GM18511 (cell line): Measurements from ENCODE around the gene HECW1.

ENCODE experiments used
- ATAC-seq: cut with Tn5 transposase; IDR thresholded peaks from one replicate; pipeline ENCODE4 v1.9.1; 2021; ENCODE audit warnings: mild to moderate bottlenecking, moderate library complexity; ENCODE audit not compliant: unreplicated experiment

The HECW1 gene

DNA sequence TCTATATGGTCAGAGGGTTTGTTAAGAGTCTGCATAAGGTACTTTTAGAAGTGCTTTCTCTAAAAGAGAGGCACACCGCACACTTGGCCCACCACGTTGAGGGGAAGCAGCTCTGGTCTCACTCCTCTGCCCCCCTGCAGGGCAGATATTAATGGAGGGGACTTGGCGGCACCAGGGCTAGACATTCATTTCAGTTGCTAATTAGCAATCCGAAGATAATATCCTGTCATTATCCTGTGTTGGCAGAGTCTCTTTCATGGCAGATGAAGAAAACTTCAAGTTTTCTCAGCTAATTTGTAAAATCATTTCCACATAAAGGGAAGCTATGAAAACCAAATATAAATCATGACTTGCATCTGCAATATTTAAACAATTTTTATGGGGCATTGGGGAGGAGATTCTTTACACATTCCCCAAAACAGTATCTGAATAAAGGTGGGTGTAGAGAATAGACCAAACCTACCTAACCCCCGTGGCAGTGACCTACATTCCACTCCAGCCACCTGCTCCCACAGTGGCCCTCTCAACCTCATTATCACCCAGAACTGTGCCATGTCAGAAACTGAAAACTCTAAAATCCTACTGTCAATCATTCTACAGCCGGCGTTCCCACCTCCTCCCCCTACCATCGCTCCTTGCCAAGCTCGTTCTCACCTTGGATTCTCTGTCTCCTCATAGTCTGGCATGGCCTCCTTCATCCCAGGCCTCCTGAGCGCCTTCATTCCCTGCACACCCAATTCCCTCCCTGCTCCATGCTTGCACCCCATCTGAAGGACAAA is 416.3 kb downstream of the HECW1 start:
- no peak for ATAC-seq

DNA sequence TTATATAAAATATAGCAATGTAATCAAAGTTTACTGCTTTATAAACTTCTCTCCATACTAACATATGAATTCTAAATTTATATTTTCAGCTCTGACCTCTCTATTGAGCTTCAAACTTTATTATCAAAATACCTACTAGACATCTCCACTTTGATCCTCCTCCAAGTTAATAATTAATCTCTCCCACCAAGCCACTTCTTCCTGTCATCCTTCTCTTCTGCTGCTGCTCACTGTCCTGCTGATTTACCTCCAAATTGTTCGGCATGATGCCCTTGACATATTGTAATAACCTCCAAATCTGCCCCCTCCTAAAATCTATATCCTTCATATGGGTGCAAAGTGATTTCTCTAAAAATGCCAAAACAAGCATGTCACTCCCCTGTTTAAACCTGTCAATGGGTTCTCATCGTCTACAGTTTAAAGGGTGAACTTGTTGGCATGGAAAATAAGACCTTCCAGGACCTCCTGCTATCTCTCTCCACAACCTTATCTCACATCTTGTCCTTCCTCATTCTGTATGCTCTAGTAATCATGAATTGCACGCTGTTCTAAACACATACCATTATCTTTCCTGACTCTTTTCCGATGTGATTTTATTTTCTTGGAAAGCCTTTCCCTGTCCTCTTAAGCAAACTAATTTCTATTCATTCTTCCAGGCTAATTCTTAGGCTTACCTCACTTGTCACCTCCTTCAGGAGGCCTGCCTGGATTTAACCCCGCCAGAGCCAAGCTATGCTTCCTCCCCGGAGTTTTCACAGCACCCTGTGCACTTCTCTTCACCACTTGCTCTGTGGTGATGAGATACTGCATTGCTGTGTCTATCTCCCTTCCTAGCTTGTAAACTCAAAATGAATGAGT is 418.3 kb downstream of the HECW1 start:
- ATAC-seq, result no peak

DNA sequence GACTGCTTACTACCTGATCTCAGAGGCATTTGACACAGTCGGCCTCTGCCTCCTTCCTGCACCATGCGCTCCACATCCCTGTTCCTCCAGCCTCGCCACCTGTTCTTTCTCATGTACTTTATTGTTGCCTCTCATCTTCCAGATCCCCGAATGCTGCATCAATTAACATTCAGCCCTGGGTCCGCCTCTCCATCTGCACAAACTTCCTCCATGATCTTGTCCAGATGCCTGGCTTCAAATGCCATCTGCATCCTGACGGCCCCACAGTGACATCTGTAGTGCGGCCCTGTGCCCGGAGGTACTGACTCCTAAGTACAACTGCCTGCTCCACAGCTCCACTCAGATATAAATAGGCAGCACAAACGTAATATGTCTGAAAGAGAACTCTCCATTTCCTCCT is 419.3 kb downstream of the HECW1 start:
- no peak for ATAC-seq

DNA sequence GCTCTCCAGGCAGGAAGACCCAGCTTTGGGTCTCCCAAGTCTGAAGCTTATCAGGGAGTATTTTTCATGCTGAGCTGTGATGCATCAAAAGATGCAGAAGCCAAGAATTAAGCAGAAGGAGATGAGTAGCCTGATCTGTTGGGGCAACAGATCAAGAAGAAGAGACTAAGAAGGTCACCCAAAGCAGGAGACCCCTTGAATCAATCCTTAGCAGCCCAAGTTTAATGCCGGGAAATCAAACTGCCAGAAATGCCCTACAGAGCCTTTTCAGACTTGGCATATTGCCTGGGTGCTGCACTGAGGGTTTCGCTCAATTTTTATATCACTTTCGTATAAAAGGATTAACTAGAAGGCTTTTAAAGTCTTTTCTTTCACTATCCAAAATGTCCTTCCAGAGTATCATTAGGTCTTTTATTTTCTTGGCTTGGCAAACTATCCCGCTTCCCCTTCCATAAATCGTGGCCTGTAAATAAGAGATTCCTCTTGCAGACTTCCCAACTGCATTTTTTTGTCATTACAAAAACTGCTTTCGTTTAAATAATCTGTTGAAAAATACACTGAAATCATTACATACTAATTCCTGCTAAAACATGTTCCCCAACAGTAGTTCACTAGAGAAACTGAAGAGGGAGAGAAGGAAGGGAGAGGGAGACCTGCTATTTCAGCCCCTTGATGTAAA is 421.5 kb downstream of the HECW1 start:
- no peak for ATAC-seq

DNA sequence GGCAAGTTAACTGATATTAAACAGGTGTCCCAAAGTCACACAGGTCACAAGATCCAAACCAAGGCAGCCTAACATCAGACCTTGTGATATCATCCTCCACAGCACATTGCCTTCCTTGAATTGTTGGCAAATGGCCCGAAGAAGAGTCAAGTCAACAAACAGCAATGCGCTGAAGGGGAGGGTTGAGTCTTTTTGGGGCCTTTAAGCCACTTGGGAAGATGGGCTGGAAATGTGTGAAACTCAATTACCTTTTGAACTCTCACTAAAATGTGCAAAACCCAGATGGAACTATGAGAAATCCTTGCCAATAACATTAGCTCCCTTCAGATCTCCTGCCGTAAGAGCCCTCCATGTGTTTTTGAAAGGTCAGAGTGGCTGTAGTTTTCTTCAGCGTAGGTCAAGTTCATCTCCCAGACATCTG is 422.6 kb downstream of the HECW1 start:
- ATAC-seq, result no peak

DNA sequence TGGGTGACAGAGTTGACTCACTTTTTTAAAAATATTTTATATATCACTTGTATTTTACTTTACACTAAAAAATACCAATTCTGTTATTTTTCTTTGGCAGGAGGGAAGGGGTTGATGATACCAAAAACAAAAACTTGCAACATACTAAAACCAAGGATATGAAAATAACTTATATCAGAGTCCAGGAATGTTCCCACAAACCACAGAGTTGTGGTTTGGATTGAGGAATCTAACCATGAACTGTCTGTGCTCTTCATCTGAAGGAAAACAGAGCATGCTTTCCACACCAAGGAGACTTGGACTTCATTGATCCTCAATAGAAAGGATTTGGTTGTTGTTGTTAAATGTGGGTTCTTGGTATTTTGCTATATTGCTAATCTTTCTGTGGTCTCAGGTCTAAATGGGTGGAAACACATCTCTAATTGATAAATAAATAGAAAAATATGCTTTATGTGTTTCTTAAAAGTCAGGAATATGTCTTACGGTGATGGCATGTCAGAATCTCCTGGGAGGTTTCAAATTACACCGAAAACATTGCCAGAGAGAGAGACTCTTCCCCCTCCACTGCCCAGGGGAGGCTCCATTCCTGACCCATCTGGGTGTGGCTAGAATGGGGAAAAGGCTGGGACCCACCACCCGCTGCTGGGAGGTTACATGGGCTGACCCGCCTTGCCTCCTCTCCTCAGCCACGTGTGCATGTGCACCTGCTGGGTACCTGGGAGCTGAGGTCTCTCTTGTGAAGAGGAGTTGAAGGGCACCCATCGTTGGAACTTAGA is 423.6 kb downstream of the HECW1 start:
- ATAC-seq, result no peak

DNA sequence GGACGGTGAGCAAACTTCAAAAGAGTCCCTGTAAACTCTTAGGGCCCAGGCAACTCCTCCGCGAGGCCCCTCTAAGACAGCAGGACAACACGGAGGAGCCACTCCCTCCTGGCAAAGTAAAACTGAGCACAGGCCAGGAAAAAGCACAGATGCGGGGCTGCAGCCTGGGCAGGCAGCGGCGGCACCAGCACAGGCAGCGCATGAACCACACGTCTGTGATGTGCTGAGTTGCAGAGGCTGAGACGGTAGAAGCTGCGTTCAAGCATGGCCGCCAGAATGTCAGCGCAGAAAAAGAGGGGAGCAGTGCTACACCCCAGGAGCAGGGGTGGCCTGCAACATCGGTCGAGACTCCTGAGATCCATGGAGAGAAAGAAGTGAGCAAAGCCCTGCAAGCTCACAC is 424.3 kb downstream of the HECW1 start:
- no peak for ATAC-seq

DNA sequence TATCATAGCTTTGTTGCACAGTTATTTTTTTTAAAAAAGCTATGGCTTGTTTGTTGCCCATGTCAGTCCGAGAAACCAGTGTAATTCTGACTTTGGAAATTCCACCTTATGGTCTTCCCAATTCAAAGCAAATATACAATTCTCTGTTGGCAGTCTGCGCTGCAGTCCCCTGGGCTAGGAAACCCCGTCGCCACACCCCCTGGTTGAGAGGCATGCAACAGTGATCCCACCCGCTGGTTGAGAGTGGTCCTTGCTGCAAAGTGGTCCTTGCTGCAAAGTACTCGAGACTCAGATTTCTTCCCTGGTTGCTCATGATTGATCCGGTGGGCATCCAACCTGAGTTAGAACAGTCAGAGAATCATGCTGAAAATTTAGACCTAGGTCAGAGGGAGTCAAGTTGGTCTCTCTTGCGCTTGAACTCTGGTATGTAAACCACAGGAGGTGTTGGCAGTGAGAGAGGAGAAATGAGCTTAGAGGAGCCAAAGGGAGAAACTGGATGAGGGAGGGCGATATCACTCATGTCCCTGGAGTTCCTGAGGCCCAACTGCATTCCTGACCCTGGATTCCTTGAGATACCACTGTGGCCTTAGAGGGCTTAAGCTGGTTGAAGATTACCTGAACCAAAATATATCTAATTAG is 425.4 kb downstream of the HECW1 start:
- no peak for ATAC-seq

DNA sequence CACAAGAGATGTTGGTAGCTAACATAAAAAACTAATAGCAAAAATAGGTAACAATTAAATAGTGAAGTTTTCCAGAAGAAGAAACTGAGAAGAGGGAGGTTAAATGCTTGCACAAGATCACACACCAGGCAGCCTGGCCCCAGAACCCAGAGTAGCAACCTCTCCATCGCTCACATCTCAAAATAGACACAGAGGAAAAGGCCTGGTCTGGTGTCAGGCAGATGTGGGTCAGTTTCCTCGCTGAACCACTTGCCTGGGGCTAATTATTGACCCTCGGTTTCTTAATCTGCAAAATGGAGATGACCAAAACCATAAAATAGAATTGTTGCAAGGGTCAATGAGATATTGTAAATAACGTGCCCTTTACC is 425.9 kb downstream of the HECW1 start:
- ATAC-seq, result no peak

DNA sequence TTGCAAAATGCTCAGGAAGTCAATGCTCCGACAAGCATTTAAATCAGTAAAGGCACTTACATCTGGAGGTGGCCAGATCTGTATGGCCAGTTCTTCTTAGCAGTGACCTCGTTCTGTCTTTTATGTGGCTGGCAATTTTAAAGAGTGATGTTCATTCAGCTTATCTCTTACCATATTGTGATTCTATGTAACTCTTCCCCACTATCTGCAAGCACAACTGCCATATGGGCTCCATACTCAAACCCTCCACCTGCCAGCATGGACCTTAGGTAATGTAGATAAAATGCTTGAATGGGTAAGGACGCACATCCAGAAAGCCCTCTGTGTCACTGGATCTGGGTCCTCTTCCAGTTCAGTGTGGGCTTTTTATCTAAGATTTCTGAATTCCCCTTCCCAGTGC is 428.0 kb downstream of the HECW1 start:
- no peak for ATAC-seq

DNA sequence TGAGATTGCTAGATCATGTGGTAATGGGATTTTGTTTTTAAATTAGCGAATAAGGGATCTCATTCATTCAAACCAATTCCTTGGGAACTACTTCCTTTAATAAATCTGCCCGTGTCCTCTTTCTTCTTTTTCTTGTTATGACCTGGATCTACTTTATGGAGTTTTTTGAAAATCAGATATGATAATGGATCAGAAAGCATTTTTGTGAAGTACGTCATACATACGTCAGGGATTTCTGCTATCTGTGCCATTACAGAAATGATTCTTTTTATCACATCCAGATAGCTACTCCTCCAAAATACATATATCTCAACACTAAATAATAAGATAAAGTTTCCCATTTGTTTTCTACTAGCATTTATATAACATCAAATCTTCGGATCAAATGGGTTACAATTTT is 430.3 kb downstream of the HECW1 start:
- ATAC-seq, result no peak

DNA sequence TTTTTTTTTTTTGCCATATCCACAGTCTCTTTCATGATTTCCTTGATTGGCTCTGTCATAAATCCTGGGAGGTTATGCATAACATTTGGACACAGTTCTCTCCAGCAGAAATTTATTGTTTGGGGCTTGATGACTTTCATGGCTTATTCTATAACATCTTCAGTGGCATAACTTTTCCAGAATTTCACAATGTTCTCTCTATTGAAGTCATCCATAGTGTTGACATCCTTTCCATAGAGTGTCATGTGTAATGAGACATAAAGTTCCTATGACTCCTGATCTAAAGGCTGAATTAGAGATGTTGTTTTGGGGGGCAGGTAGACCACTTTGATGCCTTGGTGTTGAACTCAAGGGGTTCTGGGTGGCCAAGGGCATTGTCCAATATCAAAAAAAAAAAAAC is 433.8 kb downstream of the HECW1 start:
- no peak for ATAC-seq

DNA sequence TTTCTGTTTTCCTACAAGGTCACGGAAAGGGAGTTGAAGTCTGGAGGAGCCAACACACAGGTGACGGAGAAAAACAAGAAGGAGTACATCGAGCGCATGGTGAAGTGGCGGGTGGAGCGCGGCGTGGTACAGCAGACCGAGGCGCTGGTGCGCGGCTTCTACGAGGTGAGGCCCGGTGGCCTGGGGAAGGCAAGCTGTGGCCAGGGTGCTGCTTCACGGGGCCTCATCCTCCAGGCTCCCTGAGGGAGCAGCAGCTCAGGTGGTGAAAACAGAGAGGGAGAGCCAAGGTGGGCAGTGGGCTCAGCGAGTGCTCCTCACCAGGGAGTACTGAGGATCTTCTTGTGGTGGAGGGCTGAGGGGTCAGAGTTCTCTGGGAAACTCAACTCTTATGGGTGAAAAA is 438.0 kb downstream of the HECW1 start:
- no peak for ATAC-seq

DNA sequence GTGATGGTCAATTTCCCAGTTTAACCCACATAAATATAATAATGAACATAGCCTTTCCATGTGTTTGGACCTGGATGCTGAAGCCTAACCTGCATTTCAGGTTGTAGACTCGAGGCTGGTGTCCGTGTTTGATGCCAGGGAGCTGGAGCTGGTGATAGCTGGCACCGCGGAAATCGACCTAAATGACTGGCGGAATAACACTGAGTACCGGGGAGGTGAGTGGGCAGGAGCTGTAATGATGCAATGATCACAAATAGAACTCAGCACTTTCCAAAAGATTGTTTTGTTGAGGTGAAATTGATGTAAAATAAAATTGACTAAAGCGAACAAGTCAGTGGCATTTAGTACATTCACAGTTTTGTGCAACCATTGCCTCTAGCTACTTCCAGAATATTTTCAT is 439.7 kb downstream of the HECW1 start:
- no peak for ATAC-seq

DNA sequence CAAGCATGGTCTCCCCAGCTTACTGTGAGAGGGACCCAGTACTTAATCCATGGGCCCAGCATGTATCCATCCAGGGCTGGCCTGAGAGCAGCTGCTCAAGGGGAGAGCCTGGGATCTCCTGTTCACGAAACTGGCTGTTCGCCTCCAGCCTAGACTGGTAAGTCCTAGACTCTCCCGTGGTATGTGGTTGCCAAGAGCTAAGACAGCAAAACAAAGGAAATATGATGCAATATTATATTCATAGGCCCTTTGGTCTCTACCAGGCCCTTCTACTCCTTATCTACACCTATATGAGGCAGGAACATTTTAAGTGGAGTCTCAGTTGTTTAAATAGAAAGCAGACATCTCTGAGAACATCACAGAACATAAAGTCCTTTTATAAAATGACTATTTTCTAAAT is 441.6 kb downstream of the HECW1 start:
- ATAC-seq, result no peak

DNA sequence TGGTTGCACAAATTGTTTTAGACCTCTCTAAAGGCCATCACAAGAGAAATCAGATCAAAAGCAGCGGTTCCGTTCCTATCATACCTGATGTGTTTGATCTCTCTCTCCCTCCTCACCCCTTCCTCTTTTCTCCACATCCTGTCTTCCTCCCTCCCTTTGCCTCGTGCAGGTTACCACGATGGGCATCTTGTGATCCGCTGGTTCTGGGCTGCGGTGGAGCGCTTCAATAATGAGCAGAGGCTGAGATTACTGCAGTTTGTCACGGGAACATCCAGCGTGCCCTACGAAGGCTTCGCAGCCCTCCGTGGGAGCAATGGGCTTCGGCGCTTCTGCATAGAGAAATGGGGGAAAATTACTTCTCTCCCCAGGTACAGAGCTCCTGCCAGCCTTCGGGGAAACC is 442.0 kb downstream of the HECW1 start:
- no peak for ATAC-seq

DNA sequence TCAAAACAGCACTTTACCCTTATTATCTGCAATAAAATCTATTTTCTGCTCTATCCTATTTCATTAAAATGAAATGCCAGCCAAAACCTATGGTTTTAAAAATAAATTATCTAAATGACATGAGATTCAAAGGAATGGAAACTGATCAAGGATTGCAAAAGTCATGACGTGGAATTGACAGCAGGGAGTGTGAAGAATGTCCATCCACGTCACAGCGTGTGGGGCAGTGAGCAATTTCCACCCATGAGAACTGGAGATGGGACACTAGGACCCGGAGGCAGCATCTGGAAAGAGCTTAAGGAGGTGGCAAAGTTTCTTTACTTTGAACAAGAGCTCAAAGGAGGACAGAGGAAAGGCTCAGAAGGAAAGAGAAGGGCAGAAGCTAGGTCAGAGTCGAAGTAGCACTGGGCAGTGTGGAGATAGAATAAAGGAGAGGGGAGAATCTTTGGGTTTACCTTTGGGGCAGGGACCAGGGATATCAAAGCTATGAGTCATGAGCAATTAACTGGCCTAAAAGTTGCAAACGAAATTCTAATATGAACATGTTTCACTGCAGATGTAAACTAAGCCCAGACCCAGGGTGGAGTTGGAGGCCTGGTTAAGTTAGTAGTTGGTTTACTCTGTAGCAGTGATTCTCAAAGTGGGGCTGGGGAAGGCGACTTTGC is 445.5 kb downstream of the HECW1 start:
- no peak for ATAC-seq

DNA sequence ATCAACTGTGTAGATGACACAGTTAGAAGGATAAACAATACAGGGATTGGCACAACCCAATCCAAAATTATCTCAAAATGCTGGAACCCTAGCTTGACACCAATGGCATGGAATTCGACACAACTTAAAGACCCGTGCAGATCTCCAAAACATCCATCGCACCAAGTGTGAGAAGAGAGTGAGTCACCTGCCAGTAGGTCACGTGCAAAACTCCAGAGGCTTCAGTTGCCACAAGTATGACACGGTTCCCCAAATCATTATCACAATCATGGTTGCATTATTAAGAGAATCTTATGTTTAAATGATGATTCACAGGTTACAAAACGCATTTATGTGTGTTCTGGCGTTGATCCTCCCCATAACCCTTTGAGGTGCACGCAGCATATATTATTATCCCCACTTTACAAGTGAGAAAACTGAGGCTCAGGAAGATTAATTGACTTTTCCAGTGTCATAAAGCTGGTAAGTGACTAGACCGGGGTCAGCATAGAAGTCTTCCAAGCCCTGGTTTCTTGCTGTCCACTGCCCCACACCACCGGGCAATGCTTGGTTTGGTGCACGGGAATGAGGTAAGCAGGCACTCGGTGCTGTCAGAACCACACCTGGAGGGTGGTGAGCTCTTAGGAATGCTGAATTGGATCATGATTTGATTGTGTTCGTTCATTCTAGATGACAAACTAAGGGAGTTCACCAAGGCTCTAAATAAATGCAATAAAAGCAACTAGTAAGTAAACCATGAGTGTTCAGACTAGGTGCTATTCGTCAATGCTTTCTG is 446.9 kb downstream of the HECW1 start:
- ATAC-seq, result no peak

DNA sequence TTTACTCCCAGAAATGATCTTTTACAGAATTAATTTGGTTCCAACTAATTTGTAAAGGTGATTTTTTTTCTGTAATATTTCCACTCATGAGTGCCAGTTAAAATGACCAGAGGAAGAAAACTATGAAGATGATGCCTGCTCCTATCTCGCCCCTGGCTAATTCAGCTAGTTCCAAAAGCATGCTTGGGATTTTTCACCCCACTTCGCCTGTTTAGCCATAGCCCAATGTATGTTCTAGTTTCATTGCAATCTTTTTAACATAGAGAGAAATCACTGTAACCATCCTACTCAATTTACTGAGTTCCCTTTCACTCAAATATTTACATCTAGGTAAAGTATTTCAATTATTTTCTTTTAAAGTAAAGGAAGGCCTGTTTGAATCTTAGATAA is 447.5 kb downstream of the HECW1 start:
- ATAC-seq, result no peak
